ENCODE measurements around the gene ZDHHC19.
"Not testable (repeated sequence)": the region's sequence is repeated elsewhere in the genome, so short reads cannot be mapped to it uniquely, and the experiment has no call there.

ZDHHC19 gene

GRCh38 chr3:196175722-196176121 lies 35.5 kb downstream of the ZDHHC19 start:
- no peak for DNase-seq

DNA sequence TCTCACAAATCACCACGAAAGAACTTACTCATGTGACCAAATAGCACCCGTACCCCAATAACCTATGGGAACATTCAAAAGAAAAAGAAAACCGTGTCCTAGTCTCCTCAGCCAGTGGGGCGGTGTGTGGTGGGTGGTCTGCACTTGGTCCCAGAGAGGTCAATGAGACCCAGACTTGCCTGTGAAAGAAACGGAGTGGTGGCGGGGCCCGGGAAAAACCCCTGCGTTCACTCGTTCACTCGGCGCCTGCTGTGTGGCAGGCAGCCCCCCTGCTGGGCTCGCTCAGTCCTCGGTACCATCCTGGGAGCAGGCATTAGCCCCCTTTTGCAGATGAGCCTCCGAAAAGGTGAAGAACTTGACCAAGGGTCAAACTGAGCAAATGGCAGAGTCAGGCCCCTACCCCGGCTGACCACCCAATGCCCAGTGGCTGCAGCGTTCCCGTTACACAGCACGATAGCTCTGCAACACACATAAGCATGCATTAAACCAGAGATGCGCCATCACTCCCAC lies 36.0 kb downstream of the ZDHHC19 start:
- DNase-seq, result no peak

GRCh38 chr3:196174652-196175051 lies 36.5 kb downstream of the ZDHHC19 start:
- no peak for DNase-seq

DNA sequence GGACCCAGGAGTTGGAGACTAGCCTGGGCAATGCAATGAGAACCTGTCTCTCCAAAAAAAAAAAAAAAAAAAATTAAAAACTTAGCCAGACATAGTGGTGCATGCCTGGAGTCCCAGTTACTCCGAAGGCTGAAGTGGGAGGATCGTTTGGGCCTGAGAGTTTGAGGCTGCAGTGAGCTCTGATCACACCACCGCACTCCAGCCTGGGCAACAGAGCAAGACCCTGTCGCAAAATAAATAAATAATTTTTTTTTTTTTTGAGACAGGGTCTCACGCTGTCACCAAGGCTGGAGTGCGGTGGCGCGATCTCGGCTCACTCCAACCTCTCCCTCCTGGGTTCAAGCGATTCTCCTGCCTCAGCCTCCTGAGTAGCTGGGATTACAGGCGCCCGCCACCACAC lies 40.9 kb downstream of the ZDHHC19 start:
- not testable (repeated sequence) for DNase-seq

- DNase-seq, result no peak
Measured at GRCh38 chr3:196169836-196170240, 41.4 kb downstream of the ZDHHC19 start.

DNA sequence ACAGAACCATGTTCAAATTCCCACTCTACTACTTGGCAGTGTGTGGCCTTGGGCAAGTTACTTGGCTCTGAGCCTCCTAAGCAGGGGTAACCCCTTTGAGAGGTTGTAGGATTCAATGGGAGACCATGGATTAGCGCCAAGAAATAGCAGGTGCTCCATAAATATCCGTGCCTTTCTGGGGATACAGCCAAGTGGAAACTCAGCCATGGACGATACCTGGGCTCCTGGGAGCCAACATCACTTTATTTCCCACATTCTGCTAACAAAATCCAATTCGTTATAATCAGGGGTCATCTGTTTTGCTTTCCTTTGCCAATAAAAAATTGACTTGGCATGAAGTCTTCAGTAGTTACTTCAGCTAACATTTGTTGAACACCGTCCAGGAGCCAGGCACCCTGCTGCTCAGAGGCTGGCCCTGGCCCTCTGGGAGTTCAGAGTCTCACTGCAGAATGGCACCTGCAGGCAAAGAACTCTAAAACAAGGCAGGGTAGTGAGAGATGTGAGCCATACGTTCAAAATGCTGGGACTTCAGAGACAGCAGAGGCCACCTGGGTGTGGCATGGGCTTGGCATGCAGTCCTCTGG lies 42.3 kb downstream of the ZDHHC19 start:
- no peak for DNase-seq

DNA sequence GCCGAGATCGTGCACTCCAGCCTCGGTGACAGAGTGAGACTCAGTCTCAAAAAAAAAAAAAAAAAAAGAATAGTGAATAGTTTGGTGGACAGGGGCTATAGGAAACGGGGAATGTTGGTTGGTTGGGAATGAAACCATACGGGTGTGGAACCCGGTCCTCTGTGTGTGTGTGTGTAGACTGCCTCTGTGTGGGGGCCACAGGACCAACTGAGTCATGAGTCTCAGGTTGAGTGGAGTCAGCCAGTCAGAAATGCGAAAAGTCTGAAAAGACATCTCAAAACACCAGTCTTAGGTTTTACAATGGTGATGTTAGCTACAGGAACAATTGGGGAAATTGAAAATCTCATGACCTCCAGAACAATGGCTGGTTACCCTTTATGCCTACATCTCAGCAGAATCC lies 44.5 kb downstream of the ZDHHC19 start:
- DNase-seq, result no peak

- DNase-seq, result no peak
Measured at GRCh38 chr3:196165850-196166249, 45.4 kb downstream of the ZDHHC19 start.

DNA sequence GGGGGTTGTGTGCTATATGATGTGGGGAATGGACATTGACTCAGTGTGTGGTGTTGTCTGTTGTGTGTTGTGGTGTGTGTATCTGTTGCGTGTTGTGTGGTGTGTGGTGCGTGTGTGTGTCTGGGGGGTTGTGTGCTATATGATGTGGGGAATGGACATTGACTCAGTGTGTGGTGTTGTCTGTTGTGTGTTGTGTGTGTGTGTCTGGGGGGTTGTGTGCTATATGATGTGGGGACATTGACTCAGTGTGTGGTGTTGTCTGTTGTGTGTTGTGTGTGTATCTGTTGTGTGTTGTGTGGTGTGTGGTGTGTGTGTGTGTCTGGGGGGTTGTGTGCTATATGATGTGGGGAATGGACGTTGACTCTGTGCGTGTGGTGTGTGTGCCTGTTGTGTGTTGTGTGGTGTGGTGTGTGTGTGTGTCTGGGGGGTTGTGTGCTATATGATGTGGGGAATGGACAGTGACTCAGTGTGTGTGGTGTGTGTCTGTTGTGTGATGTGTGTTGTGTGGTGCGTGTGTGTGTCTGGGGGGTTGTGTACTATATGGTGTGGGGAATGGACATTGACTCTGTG lies 46.1 kb downstream of the ZDHHC19 start:
- DNase-seq, result not testable (repeated sequence)

DNA sequence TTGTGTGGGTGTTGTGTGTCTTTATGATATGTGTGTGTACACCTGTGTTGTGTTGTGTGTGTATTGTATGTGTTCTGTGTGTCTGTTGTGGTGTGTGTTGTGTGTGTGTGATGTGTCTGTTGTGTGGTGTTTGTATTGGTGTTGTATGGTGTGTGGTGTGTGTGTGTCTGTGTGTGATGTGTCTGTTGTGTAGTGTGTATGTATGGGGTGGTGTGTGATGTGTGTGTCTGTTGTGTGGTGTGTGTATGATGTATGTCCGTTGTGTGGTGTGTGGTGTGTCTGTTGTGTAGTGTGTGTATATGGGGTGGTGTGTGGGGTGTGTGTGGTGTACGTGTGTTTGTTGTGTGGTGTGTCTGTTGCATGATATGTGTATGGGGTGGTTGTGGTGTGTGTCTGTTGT lies 46.6 kb downstream of the ZDHHC19 start:
- no peak for DNase-seq

- no peak for DNase-seq
Measured at GRCh38 chr3:196163666-196164493, 47.3 kb downstream of the ZDHHC19 start.

- no peak for DNase-seq
Measured at GRCh38 chr3:196163212-196163611, 48.0 kb downstream of the ZDHHC19 start.

- DNase-seq, result no peak
Measured at GRCh38 chr3:196162679-196163078, 48.5 kb downstream of the ZDHHC19 start.

DNA sequence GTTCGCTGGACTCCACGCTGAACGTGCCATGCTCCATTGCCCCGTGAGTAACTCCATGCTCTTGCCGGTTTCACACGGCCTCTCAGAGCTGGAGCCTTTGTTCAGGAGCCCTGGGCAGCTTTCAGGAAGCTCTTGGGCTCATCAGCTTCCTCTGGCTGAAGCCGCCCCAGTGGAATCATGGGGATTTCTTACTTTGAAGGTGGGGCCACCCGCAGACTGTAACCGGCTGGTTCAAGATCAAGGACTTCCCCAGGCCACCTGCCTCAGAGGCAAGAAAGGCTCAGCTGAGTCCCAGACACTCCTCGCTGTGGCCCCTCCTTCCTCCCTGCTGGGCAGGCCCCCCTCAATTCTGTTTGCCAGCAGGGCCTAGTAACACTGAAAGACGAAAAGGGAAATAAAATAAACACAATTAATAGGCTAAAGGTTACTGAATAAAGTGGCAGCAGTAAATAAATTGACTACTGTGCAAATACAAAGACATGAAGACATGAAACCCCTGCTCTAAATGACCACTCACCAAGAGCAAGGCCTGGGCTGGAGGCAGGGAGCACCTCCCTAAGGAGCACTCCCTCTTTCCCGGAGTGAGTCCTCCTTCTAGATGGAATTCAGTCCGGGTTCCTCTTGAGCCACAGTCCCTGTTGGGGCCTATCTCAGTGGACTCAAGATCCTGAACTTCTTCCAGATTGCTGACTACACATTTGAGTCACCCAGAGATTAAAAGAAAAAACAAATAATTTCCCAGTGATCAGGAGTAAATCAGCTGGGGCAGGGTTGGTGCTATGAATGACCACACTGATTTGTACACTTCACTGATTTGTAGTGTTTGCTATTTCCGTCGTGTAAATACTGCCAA lies 51.0 kb downstream of the ZDHHC19 start:
- peak in 1 of 4 experiments; percentile 10 for DNase-seq

- DNase-seq, result no peak
Measured at GRCh38 chr3:196159526-196159925, 51.7 kb downstream of the ZDHHC19 start.

GRCh38 chr3:196156160-196156559 lies 55.0 kb downstream of the ZDHHC19 start:
- no peak for DNase-seq

- no peak for DNase-seq
Measured at GRCh38 chr3:196150481-196150880, 60.7 kb downstream of the ZDHHC19 start.

GRCh38 chr3:196149831-196150301 lies 61.3 kb downstream of the ZDHHC19 start:
- no peak for DNase-seq

DNA sequence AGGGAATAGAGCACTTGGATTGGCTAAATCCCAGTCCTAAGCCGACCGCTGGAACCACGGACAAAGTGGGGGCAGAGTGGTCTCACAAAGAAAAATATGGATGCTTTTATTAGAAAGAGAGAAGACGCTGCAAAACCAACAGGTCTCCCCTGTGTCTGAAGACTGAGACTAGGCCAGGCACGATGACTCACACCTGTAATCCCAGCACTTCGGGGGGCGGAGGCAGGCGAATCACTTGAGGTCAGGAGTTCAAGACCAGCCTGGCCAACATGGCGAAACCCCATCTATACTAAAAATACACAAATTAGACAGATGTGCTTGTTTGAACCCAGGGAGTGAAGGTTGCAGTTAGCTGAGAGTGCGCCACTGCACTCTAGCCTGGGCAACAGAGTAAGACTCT lies 61.8 kb downstream of the ZDHHC19 start:
- DNase-seq, result no peak
